RWPE2 (cell line): ENCODE data around the gene NEXN.

ENCODE experiments used
- ATAC-seq: fragments of 200-7000 bp; cut with Tn5 transposase; 3 replicates; pipeline ENCODE4 v1.9.1; 2021; ENCODE audit warnings: low read depth
- DNase-seq: peaks from one replicate; pipeline ENCODE4 v3.0.0-alpha.2; 2020; ENCODE audit warnings: low spot score
- H3K27ac ChIP-seq: fragments of 450-650 bp; 2 replicates; pipeline ENCODE4 v1.5.1; 2017; ENCODE audit warnings: mild to moderate bottlenecking; ENCODE audit not compliant: poor library complexity, severe bottlenecking
- H3K27me3 ChIP-seq: fragments of 250-450 bp; sonication (Bioruptor Pico); 2 replicates; pipeline ENCODE4 v1.5.1; 2021; ENCODE audit warnings: mild to moderate bottlenecking, moderate library complexity; ENCODE audit not compliant: insufficient read depth, poor library complexity, severe bottlenecking
- H3K36me3 ChIP-seq: fragments of 250-450 bp; sonication (Bioruptor Pico); 2 replicates; pipeline ENCODE4 v1.5.1; 2020; ENCODE audit warnings: low read depth, mild to moderate bottlenecking, moderate library complexity
- H3K4me1 ChIP-seq: fragments of 250-450 bp; sonication (Bioruptor Pico); 2 replicates; pipeline ENCODE4 v1.5.1; 2021; ENCODE audit warnings: mild to moderate bottlenecking, moderate library complexity; ENCODE audit not compliant: insufficient read depth, poor library complexity, severe bottlenecking
- H3K4me3 ChIP-seq: fragments of 250-450 bp; sonication (Bioruptor Pico); 2 replicates; pipeline ENCODE4 v1.5.1; 2021; ENCODE audit warnings: mild to moderate bottlenecking, moderate library complexity; ENCODE audit not compliant: severe bottlenecking
- H3K9me3 ChIP-seq: fragments of 250-450 bp; sonication (Bioruptor Pico); 2 replicates; pipeline ENCODE4 v1.5.1; 2021; ENCODE audit warnings: mild to moderate bottlenecking, moderate library complexity; ENCODE audit not compliant: severe bottlenecking
- TF ChIP-seq, protein P1 (sequence below): fragments of 450-650 bp; IDR thresholded peaks from one replicate; pipeline ENCODE4 v1.5.1; 2017; ENCODE audit warnings: mild to moderate bottlenecking, moderate library complexity; ENCODE audit not compliant: poor library complexity, severe bottlenecking

Gene NEXN

DNA sequence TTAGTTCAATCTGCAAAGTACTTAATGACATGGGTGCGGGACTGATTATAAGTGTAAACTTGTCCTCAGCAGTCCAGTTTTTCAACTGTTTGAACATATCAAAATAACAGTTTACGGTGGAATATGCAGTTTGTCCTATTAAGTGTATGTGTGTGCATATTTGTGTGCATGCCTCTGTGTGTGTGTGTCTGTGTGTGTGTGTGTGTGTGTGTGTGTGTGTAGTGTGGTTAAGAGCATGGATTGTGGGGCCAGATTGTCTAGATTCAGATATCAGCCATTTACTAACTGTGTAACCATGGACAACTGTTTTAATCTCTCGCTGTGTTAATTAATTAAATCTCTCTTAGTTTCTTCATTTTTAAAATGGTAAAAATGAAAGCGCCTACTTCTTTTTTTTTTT, 39.0 kb downstream of the NEXN start:
- H3K4me1 ChIP-seq = no peaks in the 10 kb centered on the region
- no peak overlapping the region for H3K4me3 ChIP-seq
- H3K27me3 ChIP-seq = no peaks in the 10 kb centered on the region
- DNase-seq = no peak
- no peak overlapping the region for H3K27ac ChIP-seq
- TF ChIP-seq, protein P1, sequence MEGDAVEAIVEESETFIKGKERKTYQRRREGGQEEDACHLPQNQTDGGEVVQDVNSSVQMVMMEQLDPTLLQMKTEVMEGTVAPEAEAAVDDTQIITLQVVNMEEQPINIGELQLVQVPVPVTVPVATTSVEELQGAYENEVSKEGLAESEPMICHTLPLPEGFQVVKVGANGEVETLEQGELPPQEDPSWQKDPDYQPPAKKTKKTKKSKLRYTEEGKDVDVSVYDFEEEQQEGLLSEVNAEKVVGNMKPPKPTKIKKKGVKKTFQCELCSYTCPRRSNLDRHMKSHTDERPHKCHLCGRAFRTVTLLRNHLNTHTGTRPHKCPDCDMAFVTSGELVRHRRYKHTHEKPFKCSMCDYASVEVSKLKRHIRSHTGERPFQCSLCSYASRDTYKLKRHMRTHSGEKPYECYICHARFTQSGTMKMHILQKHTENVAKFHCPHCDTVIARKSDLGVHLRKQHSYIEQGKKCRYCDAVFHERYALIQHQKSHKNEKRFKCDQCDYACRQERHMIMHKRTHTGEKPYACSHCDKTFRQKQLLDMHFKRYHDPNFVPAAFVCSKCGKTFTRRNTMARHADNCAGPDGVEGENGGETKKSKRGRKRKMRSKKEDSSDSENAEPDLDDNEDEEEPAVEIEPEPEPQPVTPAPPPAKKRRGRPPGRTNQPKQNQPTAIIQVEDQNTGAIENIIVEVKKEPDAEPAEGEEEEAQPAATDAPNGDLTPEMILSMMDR = no peak
- no peaks in the 10 kb centered on the region for H3K9me3 ChIP-seq
- H3K36me3 ChIP-seq = no peaks in the 10 kb centered on the region
- no peak for ATAC-seq

- TF ChIP-seq, protein P1 = no peak
- Histone ChIP-seq H3K27me3 (no peaks in the 10 kb centered on the region), H3K27ac (no peak overlapping the region), H3K4me1 (no peaks in the 10 kb centered on the region), H3K9me3 (no peaks in the 10 kb centered on the region), H3K4me3 (no peak overlapping the region), H3K36me3 (no peaks in the 10 kb centered on the region)
- DNase-seq = no peak
- no peak for ATAC-seq
Measured at GRCh38 chr1:77929806-77930205, 41.4 kb downstream of the NEXN start.

DNA sequence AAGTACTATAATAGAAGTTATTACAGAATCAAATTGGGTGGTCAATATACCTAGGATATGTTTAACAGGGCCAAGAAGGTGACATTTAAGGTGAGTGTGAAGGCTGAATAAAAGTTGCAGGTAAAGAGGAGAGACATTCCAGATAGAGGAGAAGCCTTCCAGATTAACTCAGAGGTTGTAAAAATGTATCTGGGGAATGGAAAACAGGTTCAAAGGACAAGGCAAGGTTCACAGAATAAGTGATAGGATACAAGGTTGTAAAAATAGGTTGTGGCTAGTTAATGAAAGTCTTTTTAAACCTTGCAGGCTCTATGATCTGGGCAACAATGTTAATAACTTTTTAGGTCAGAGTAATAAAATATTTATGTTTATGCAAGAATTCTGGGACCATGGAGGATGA, 50.2 kb downstream of the NEXN start:
- H3K9me3 ChIP-seq = no peaks in the 10 kb centered on the region
- no peak for ATAC-seq
- no peak overlapping the region for H3K4me3 ChIP-seq
- DNase-seq = no peak
- H3K36me3 ChIP-seq = peaks cover 13% of the 10 kb centered on the region
- no peaks in the 10 kb centered on the region for H3K4me1 ChIP-seq
- no peaks in the 10 kb centered on the region for H3K27me3 ChIP-seq
- TF ChIP-seq, protein P1 = no peak
- no peak overlapping the region for H3K27ac ChIP-seq

DNA sequence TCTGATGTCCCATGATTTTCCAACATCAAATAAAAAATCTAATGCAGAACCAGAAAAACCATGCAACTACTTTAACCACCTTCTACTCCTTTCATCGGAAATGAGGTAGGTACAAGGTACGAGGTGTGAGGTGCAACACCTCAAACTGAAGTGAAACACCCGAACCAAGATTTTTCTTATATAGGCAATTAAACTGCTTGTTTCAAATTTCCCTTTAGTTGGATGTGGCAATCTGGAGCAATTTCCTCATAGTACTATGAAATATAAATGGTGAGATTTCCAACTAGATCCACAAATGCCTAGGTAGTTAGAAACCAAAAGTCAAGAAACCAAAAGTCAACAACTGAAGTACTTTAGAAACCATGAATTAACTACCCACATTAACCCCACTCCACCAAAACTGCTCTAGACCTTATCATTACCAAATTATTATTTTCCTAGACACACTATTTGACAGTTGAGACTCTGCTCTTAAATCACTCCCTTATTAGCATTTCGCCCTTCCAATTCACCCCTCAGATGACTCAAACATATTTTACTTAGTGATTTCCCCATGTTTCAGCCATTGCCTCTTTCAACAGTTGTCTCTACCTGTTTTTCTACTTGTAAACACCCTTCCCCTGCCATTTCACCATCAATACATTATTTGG, 52.6 kb downstream of the NEXN start:
- ATAC-seq = no peak
- TF ChIP-seq, protein P1 = no peak
- Histone ChIP-seq H3K27ac (no peak overlapping the region), H3K27me3 (no peaks in the 10 kb centered on the region), H3K4me3 (no peak overlapping the region), H3K4me1 (no peaks in the 10 kb centered on the region), H3K9me3 (no peaks in the 10 kb centered on the region), H3K36me3 (peaks cover 37% of the 10 kb centered on the region)
- no peak for DNase-seq

- no peak overlapping the region for H3K4me3 ChIP-seq
- TF ChIP-seq, protein P1 = no peak
- DNase-seq (no peak), ATAC-seq (no peak)
- peaks cover 52% of the 10 kb centered on the region for H3K36me3 ChIP-seq
- no peaks in the 10 kb centered on the region for H3K4me1 ChIP-seq
- no peaks in the 10 kb centered on the region for H3K9me3 ChIP-seq
- H3K27me3 ChIP-seq = no peaks in the 10 kb centered on the region
- H3K27ac ChIP-seq = no peak overlapping the region
Measured at GRCh38 chr1:77942400-77943140, 54.1 kb downstream of the NEXN start.
